ENCODE results near the gene MTHFSD. TPM values are rescaled to one million over a fixed set of nuclear protein-coding genes. Genes with fewer than 3 reads are reported as not detected.
A peak's percentile ranks its signal among the peaks of the same experiment; 100 is the strongest.

MTHFSD gene
- total RNA-seq, 1 donor from 2014 or later, result 20.2 TPM

DNA sequence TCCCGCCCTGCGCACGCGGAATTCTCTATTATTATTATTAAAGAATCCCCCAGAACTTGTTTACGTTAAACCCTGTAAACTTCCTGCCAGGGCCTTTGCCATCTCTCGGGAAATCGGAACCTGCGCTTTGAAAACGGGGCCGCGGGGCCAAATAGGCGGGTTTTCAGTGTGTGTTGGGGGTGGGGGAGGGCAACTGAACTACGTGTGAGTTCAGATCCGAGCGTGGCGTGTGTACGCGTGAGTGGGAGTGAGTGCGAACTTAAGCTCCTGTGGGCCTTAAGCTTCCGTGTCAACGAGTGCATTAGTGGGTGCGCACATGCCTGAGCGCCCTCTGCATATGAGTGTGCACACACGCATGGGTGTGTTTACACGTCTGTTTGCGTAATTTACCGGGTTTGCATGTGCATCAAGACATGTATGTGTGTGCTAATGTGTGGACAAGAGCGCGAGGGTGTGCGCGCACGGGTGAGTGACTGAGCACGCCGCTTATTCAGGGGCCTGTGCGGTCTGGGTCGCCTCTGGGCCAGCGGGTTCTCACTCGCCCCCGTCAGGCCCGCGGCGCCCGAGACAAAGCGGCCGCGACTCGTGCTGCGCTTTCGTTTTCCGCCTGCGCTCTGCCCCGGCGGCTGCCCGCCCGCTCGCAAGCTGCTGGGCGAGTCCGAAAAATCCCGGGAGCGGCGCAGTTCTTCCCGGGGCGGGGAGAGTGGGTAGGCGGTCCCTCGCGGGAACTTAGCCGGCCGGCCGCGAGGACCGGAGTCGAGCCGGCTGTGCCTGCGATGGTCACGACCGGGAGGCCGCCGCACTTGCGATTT lies 45.9 kb downstream of the MTHFSD start:
- peaks cover 4% of the 10 kb centered on the region for H3K36me3 Mint-ChIP-seq
- peak overlapping the region; percentile 90 for H3K4me3 Mint-ChIP-seq
- peaks cover 76% of the 10 kb centered on the region for H3K27me3 Mint-ChIP-seq
- H3K9me3 Mint-ChIP-seq, result no peaks in the 10 kb centered on the region
- DNase-seq (ENCODE audit: extremely low spot score, unreplicated experiment), result no peak
- peak overlapping the region; percentile 51 for H3K27ac Mint-ChIP-seq
- peaks cover 26% of the 10 kb centered on the region for H3K4me1 Mint-ChIP-seq (ENCODE audit: unreplicated experiment)
- no peak for TF ChIP-seq CTCF (conservative IDR thresholded peaks at IDR 0.05)

DNA sequence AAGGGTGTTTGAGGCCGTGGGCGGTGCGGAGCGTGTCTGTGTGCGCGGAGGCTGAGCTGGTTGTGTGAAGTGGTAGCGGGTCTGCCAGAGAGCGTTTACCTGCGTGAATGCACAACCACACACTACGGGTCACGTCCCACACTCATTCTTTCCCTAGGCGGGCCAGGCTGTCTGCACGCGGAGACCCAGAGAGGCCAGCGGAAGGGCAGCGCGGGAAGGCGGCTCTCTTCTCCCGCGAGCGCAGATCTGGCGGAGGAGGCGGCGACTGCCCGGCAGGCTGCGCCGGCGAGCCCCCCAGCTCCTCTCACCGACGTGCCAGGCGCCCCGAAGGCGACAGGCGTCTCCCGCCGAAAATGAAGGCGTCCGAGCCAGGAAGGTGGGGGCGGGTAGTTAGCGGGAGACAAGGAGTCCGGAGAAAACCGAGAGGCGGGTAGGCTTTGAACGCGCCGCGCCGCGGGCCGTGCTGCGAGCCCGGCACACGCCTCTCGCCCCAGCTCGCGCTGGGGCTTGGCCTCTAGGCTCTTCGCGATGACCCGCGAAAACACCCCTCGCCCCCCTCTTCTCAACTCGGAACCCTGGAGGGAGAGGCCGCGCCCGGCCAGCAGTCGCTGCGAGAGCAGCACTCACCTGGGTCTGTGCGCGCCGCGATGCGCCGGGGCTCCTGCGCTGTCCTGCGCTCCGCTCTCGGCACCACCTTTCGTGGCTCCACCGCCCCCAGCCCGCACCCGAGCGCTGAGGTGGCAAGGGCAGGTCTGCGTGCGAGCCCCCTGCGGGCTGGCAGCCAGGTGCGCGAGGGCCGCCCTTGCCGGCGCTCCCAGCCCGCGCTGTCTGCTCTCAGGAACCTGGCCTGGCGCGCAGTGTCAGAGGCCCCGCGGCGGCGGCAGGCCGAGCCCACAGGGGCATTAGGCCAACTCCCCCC lies 46.7 kb downstream of the MTHFSD start:
- Mint-ChIP-seq H3K27me3 (peaks cover 76% of the 10 kb centered on the region), H3K9me3 (no peaks in the 10 kb centered on the region), H3K4me1 (ENCODE audit: unreplicated experiment) (peaks cover 21% of the 10 kb centered on the region), H3K4me3 (peak overlapping the region; percentile 81), H3K27ac (no peak overlapping the region), H3K36me3 (no peaks in the 10 kb centered on the region)
- DNase-seq (ENCODE audit: extremely low spot score, unreplicated experiment), result no peak
- TF ChIP-seq CTCF (conservative IDR thresholded peaks at IDR 0.05), result no peak

GRCh38 chr16:86507173-86508027 lies 47.6 kb downstream of the MTHFSD start:
- peaks cover 21% of the 10 kb centered on the region for H3K4me1 Mint-ChIP-seq (ENCODE audit: unreplicated experiment)
- H3K9me3 Mint-ChIP-seq, result no peaks in the 10 kb centered on the region
- H3K4me3 Mint-ChIP-seq, result peak overlapping the region; percentile 81
- no peaks in the 10 kb centered on the region for H3K36me3 Mint-ChIP-seq
- peaks cover 76% of the 10 kb centered on the region for H3K27me3 Mint-ChIP-seq
- TF ChIP-seq CTCF (conservative IDR thresholded peaks at IDR 0.05), result no peak
- H3K27ac Mint-ChIP-seq, result no peak overlapping the region
- no peak for DNase-seq (ENCODE audit: extremely low spot score, unreplicated experiment)

DNA sequence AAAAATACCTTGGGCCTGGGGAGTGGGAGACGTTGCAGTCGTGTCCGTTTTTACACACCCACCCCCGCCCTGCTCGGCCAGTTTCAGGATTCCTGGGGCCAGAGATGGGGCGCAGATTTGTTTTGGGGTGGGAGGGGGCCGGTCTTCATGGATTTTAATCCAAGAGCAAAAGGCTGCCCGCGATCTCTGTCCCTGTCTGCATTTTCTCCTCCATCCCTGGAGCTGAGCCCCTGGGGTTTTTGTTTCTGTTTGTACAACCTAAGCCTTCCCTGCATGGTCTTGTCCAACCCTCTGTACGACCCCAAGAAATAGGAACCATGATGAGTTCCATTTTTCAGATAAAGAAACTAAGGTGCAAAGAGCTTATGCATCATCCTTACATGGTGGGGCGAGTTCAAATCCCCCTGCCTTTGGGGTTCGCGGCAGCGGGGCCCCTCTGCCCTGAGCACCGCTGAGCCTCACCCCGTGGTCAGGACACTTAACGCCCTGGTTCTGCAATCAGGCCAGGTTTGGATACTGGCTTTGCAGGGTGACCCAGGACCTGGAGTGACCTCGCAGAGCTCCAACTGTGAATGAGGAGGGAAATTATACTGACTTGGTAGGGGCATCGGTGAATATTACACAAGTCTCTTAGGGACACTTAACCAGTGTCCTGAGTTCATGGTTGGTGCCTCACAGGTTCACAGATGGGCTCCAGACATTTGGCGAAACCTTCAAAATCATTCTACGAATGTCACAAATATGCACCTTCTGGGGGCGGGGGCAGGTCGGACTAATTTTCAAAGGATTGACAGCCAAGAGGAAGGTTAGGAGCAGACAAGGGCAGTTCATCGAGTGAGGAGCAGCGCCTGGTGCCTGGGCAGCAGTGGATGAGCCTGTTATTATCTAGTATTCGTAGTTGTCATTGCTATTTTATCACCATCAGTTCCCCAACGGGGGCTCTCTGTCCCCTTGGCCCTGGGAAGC lies 48.9 kb downstream of the MTHFSD start:
- H3K36me3 Mint-ChIP-seq, result no peaks in the 10 kb centered on the region
- no peak for DNase-seq (ENCODE audit: extremely low spot score, unreplicated experiment)
- peak overlapping the region; percentile 81 for H3K4me3 Mint-ChIP-seq
- H3K27ac Mint-ChIP-seq, result peak overlapping the region; percentile 1
- peaks cover 79% of the 10 kb centered on the region for H3K27me3 Mint-ChIP-seq
- no peak for TF ChIP-seq CTCF (conservative IDR thresholded peaks at IDR 0.05)
- H3K4me1 Mint-ChIP-seq (ENCODE audit: unreplicated experiment), result peaks cover 26% of the 10 kb centered on the region
- H3K9me3 Mint-ChIP-seq, result no peaks in the 10 kb centered on the region

Data from type B pancreatic cell (in vitro differentiated cells).